ENCODE data around the gene OR10D3.
A peak's percentile ranks its signal among the peaks of the same experiment; 100 is the strongest.

The OR10D3 gene

GRCh38 chr11:124194293-124195188, 11.4 kb downstream of the OR10D3 start:
- no peak for DNase-seq (ENCODE audit: low spot score)

- no peak for DNase-seq (ENCODE audit: low spot score)
Observed at GRCh38 chr11:124195189-124195734, 12.1 kb downstream of the OR10D3 start.

DNA sequence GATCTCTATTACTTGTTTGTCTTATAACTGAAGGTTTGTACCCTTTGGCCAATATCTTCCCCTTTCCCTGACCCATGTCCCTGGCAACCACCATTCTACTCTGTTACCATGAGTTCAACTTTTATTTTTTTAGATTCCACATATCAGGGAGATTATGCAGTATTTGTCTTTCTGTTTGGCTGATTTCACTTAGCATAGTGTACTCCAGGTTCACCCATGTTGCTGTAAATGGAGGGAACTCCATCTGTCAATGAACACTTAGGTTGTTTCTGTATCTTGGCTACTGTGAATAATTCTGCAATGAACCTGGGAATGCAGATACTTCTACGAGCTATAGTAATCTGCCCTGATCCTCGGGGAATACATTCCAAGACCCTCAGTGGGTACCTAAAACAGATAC, 14.9 kb downstream of the OR10D3 start:
- no peak for DNase-seq (ENCODE audit: low spot score)

DNA sequence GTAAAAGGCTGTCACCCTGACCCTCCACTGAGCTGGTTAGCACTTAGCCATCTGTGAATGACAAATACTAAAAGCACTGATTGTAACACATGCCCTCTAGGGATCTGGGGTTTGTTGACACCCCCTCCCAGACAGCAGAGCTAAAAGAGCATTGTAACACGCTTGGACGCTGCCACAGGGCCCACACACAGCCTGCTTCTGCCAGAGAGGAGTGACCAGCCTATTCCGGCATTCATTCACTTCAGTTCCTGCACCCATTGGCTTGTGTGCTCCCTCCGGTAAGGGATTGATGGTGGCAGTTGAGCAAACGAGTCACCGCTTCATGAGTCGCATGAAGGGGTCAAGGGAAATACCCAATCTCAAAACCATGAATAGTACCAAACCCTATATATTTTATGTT, 15.8 kb downstream of the OR10D3 start:
- no peak for DNase-seq (ENCODE audit: low spot score)

DNA sequence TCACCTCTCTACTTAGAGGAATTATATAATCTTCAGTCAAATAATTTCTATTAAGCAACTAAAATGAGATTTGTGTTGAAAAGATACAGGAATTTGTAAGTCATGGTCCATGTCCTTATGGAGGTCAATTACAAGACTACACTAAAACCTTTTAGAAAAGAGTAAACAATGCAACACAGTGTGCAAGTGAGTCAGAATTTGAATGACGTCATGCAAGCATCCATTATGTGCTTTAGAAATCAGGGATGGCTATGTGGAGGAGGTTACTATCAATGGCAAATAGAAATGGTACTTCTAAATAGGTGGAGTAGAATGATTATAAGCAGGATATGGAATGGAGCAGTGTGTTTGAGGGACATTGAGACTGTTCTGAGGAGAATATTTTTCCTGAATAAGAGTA, 16.6 kb downstream of the OR10D3 start:
- DNase-seq (ENCODE audit: low spot score), result no peak

- no peak for DNase-seq (ENCODE audit: low spot score)
Observed at GRCh38 chr11:124200671-124201070, 17.5 kb downstream of the OR10D3 start.

GRCh38 chr11:124202951-124203350, 19.8 kb downstream of the OR10D3 start:
- no peak for DNase-seq (ENCODE audit: low spot score)

GRCh38 chr11:124204008-124204407, 20.9 kb downstream of the OR10D3 start:
- DNase-seq (ENCODE audit: low spot score), result no peak

- DNase-seq (ENCODE audit: low spot score), result no peak
Observed at GRCh38 chr11:124207102-124207792, 24.1 kb downstream of the OR10D3 start.

- DNase-seq (ENCODE audit: low spot score), result no peak
Observed at GRCh38 chr11:124209824-124210357, 26.7 kb downstream of the OR10D3 start.

DNA sequence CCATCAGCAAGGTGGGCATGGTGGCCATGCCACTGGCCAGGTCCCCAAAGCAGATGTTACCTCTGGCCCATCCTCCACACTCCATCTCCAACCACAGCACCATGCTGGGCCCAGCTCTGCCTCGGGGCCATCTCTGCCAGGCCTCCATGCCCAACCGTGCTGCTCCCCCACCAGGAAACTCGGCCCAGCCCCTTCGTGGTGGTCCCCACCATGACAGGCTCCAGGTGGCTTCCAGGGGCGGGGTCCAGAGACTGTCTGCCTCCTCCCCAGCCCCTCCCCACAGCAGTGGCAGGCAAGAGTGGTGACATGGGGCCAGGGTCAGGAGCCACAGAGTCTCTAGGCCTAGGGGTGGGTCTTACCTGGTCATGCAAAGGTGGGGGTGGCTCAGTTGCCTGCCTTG, 27.3 kb downstream of the OR10D3 start:
- no peak for DNase-seq (ENCODE audit: low spot score)

DNA sequence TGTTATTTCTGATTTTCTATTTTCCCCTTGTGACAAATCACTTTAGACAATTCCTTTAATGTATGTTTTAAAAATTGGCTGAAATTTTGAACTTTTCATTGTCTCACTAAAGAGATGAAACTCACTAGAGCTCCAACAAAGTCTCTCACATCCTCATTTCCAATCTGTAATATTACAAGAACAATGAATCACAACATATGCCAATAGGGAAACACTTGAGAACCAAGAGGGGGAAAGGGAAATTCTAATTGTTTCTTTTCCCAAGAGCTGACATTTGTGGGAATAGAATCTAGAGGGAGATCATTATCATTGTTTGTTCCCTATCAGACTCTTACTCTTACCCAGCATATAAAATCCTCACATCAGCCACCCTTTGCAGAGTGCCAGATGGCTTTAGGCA, 28.2 kb downstream of the OR10D3 start:
- no peak for DNase-seq (ENCODE audit: low spot score)

DNA sequence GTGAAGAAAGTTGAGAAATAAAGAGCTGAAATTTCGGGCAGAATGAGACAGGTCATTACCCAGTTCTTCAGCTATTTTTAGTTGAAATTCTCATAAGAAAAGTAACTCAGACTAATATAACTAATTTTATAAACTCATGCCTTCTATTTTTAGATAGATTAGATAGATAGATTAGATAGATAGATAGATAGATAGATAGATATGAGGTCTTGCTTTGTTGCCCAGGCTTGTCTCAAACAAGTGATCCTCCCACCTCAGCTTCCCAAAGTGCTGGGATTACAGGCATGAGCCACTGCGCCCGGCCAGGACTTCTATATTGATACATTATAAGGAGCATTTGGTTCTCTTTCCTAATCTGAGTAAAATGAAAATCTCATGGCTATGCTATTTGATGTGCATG, 30.9 kb downstream of the OR10D3 start:
- no peak for DNase-seq (ENCODE audit: low spot score)

GRCh38 chr11:124219126-124219525, 36.0 kb downstream of the OR10D3 start:
- DNase-seq (ENCODE audit: low spot score), result no peak

DNA sequence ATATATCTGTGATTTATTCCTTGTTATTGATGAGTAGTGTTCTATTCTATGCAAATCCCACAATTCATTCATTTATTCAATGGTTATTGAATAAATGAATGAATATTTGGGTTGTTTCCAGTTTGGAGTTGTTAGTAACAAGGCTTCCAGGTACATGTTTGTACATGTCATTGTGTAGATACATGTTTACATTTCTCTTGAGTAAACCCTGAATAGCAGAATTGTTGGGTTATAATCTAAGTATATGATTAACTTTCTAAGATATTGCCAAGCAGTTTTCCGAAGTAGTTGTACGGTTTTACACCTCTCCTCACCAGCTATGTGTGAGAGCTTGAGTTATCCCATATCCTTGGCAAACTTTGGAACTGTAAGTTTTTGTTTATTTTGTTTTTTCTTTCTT, 39.3 kb downstream of the OR10D3 start:
- no peak for DNase-seq (ENCODE audit: low spot score)

DNA sequence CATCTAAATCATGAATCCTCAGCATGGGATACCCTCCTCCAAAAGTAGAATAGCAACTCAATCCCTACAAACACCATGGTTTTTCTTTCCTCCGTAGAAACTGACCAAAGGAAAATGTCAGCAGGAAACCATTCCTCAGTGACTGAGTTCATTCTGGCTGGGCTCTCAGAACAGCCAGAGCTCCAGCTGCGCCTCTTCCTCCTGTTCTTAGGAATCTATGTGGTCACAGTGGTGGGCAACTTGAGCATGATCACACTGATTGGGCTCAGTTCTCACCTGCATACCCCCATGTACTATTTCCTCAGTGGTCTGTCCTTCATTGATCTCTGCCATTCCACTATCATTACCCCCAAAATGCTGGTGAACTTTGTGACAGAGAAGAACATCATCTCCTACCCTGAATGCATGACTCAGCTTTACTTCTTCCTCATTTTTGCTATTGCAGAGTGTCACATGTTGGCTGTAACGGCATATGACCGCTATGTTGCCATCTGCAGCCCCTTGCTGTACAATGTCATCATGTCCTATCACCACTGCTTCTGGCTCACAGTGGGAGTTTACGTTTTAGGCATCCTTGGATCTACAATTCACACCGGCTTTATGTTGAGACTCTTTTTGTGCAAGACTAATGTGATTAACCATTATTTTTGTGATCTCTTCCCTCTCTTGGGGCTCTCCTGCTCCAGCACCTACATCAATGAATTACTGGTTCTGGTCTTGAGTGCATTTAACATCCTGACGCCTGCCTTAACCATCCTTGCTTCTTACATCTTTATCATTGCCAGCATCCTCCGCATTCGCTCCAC, 41.7 kb downstream of the OR10D3 start:
- peak; percentile 23 for DNase-seq (ENCODE audit: low spot score)

DNA sequence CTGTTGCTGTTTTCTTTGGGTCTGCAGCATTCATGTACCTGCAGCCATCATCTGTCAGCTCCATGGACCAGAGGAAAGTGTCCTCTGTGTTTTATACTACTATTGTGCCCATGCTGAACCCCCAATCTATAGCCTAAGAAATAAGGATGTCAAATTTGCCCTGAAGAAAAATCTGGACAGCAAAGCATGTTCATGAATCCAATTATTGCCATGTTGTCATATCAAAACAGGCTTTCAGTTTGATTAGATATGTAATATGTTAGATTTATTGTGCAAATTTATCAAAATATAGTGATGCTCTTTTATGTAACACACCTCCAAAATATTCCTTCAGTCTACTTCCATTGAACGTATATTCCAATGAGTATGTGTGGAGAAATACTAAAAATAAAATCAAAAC, 42.3 kb downstream of the OR10D3 start:
- DNase-seq (ENCODE audit: low spot score), result no peak

DNA sequence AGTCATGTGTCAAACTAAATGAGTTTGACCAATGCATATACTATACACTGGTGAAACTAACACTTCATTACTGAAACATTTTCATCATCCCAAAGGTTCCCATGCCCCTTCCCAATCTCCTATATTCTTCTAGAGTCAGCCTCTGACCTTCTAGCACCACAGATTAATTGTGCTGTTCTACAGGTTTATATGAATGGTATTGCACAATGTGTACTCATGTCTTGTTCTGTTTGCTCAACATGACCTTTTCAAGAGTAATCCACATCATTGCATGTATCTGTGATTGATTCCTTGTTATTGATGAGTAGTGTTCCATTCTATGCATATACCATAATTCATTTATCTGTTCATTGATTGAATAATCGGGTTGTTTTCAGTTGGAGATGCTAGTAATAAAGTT, 50.2 kb downstream of the OR10D3 start:
- no peak for DNase-seq (ENCODE audit: low spot score)

All from pons (tissue), 1 donor.